Left lung (tissue), 10 donors: Measurements from ENCODE around the gene SOS1. TPM values are rescaled to one million over a fixed set of nuclear protein-coding genes. Genes with fewer than 3 reads are reported as not detected.

ENCODE experiments used
- ATAC-seq: fragments of 200-7000 bp; cut with Tn5 transposase; one replicate; pipeline ENCODE4 v1.9.1; 2020; ENCODE audit warnings: moderate library complexity
- DNase-seq, 4 donors: peaks; one replicate each; pipeline ENCODE4 v3.0.0-alpha.2; 2013 to 2020
- H3K27ac ChIP-seq, 2 donors: fragments of 200-600 bp; sonication (generic) in 1 of 2; one replicate each; pipeline versions ENCODE4 v1.5.0 to v1.8.0; 2020 to 2021
- H3K27me3 ChIP-seq, 2 donors: fragments of 200-600 bp; sonication (generic) in 1 of 2; one replicate each; pipeline versions ENCODE4 v1.5.0 to v1.8.0; 2020 to 2021
- H3K36me3 ChIP-seq, 2 donors: fragments of 200-600 bp; sonication (generic) in 1 of 2; one replicate each; pipeline versions ENCODE4 v1.5.0 to v1.8.0; 2020 to 2021
- H3K4me1 ChIP-seq, 2 donors: fragments of 200-600 bp; one replicate each; pipeline ENCODE4 v1.8.0; 2021
- H3K4me3 ChIP-seq, 2 donors: fragments of 200-600 bp; sonication (generic) in 1 of 2; one replicate each; pipeline versions ENCODE4 v1.5.0 to v1.8.0; 2020 to 2021; ENCODE audit warnings: mild to moderate bottlenecking in 1 of 2
- H3K9me3 ChIP-seq, 2 donors: fragments of 200-600 bp; sonication (generic) in 1 of 2; one replicate each; pipeline versions ENCODE4 v1.5.0 to v1.8.0; 2020 to 2021
- CTCF ChIP-seq, 2 donors: fragments of 200-600 bp; sonication (generic) in 1 of 2; IDR thresholded peaks; one replicate each; pipeline versions ENCODE4 v1.5.0 to v1.8.0; 2021; ENCODE audit warnings: antibody characterized with exemption in 2 of 2
- intact Hi-C, 2 donors: fragments of 100-400 bp; cut with DNase I; formaldehyde crosslinking; loops; one replicate each; pipeline versions ENCODE4 v1.11.2 to v1.14.2; 2022
- polyA plus RNA-seq, 6 donors: library from polyadenylated mRNA; unstranded; fragments of 120-200 nt; gene quantifications; one replicate each; pipeline ENCODE4 v1.2.1, GENCODE V29; 2013; ENCODE audit not compliant: insufficient read length in 6 of 6
- total RNA-seq, 2 donors: library from RNA; stranded (reverse); fragmentation: NEBNext Ultra II Directional; extraction: Animal tissue kit (Norgen Biotek cat#: 25700); gene quantifications; one replicate each; pipeline ENCODE4 v1.2.1, GENCODE V29; 2021
- donor health status: DM: no; HTN: yes; CAD: no.
- donor health status: DM: no; HTN: no; CAD: no.

SOS1 gene
- total and polyA plus RNA-seq, 8 donors, result 31.3 to 69.2 (median 60.7) TPM

GRCh38 chr2:39069890-39070465, 50.9 kb downstream of the SOS1 start:
- intact Hi-C loops, result loop anchor here in 1 of 2 donors (10.0 kb wide), 1 partner anchor 45 kb away; no protein-coding TSS in a partner anchor
- no peak for ATAC-seq

GRCh38 chr2:39069136-39069515, 51.7 kb downstream of the SOS1 start:
- Histone ChIP-seq H3K36me3 (peaks cover 0 to 15% of the 10 kb centered on the region in 2 donors), H3K4me1 (no peaks in the 10 kb centered on the region), H3K4me3 (no peak overlapping the region), H3K27me3 (no peaks in the 10 kb centered on the region), H3K27ac (no peak overlapping the region), H3K9me3 (no peaks in the 10 kb centered on the region)
- no peak for TF ChIP-seq CTCF (IDR thresholded peaks at IDR 0.05)
- no peak for ATAC-seq
- intact Hi-C loops, result loop anchor here in 1 of 2 donors (10.0 kb wide), 1 partner anchor 46 kb away; no protein-coding TSS in a partner anchor
- no peak for DNase-seq

More at GRCh38 chr2:39069890-39070465, 50.9 kb downstream of the SOS1 start:
- H3K27ac ChIP-seq, result no peak overlapping the region
- DNase-seq, result no peak
- no peak overlapping the region for H3K4me3 ChIP-seq
- no peaks in the 10 kb centered on the region for H3K9me3 ChIP-seq
- H3K27me3 ChIP-seq, result no peaks in the 10 kb centered on the region
- no peak for TF ChIP-seq CTCF (IDR thresholded peaks at IDR 0.05)
- no peaks in the 10 kb centered on the region for H3K4me1 ChIP-seq
- peaks cover 0 to 15% of the 10 kb centered on the region in 2 donors for H3K36me3 ChIP-seq

DNA sequence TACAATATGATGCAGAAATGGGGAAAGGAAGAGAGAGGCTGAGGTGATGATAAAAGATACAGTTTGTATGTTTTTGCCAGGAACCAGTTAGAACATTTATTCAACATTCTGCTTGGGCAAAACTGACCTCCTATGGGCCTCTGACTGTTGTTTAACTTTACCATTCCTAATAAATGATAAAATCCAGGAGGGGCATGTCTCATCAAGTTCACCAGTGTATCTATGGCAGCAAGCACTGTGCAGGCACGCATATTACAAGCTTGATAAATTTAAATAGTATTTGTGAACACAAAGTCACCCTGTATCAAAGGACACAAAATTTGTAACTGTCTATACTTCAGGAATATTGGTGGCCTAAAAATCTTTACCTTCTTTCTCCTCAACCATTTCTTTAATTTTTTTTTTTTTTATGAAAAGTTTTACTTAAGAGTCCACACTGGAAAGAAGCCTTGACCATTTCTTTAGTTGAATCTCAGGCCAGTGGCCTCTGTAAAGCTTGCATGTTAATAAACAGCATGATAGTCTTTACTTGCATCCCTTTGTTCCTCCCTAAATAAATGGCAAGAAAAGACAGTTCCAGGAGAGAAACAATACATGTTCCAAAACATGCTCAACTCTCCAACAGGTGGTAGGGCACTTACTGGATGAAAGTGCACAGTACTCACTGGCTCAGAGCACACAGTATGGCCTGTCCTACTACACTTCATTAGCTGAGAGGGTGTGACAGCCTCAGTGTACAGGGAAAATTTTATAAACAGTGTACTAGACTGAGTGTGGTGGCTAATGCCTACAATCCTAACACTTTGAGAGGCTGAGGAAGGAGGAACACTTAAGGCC, 52.3 kb downstream of the SOS1 start:
- Histone ChIP-seq H3K36me3 (peaks cover 0 to 15% of the 10 kb centered on the region in 2 donors), H3K4me1 (no peaks in the 10 kb centered on the region), H3K9me3 (no peaks in the 10 kb centered on the region), H3K27ac (no peak overlapping the region), H3K4me3 (no peak overlapping the region), H3K27me3 (no peaks in the 10 kb centered on the region)
- intact Hi-C loops, result loop anchor here in 1 of 2 donors (10.0 kb wide), 1 partner anchor 46 kb away; no protein-coding TSS in a partner anchor
- ATAC-seq, result no peak
- TF ChIP-seq CTCF (IDR thresholded peaks at IDR 0.05), result no peak
- no peak for DNase-seq

DNA sequence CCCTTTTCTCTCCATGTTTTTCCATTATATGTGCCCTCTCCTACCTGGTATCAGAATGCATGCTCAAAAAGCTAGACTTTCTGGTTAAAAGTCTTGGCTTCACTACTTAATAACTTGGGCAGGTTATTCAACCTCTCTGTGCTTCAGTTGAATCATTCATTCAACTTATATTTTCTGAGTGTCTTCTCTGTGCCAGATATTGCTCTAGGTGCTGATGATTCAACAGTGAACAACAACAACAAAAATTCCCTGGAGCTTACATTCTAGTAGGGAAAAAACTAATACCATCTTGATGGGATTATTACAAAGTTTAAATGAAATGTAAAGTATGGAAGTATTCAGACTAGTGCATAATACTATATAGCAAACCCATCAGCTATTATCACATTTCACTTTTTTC, 55.2 kb downstream of the SOS1 start:
- no peak overlapping the region for H3K4me3 ChIP-seq
- no peak for TF ChIP-seq CTCF (IDR thresholded peaks at IDR 0.05)
- no peak overlapping the region for H3K27ac ChIP-seq
- H3K27me3 ChIP-seq, result no peaks in the 10 kb centered on the region
- H3K36me3 ChIP-seq, result peaks cover 0 to 15% of the 10 kb centered on the region in 2 donors
- H3K9me3 ChIP-seq, result no peaks in the 10 kb centered on the region
- H3K4me1 ChIP-seq, result no peaks in the 10 kb centered on the region
- ATAC-seq (no peak), DNase-seq (no peak)
- intact Hi-C loops, result loop anchor here in 1 of 2 donors (10.0 kb wide), 1 partner anchor 49 kb away; no protein-coding TSS in a partner anchor

GRCh38 chr2:39062320-39062719, 58.5 kb downstream of the SOS1 start:
- H3K27ac ChIP-seq, result no peak overlapping the region
- ATAC-seq (no peak), DNase-seq (no peak)
- no peaks in the 10 kb centered on the region for H3K4me1 ChIP-seq
- H3K4me3 ChIP-seq, result no peak overlapping the region
- peaks cover 0 to 15% of the 10 kb centered on the region in 2 donors for H3K36me3 ChIP-seq
- no peaks in the 10 kb centered on the region for H3K27me3 ChIP-seq
- intact Hi-C loops, result loop anchor here in 1 of 2 donors (10.0 kb wide), 1 partner anchor 52 kb away; no protein-coding TSS in a partner anchor
- no peaks in the 10 kb centered on the region for H3K9me3 ChIP-seq
- TF ChIP-seq CTCF (IDR thresholded peaks at IDR 0.05), result no peak
